A549 (cell line): ENCODE data around the gene DTD1.

Experiments used
- POLR2A ChIP-seq: IDR thresholded peaks from 2 replicates; pipeline ENCODE4 v1.6.1; 2012; ENCODE audit warnings: mild to moderate bottlenecking, low read length
- RFX5 ChIP-seq: fragments of 450-650 bp; IDR thresholded peaks from 2 replicates; pipeline ENCODE4 v1.7.1; 2014; ENCODE audit warnings: antibody characterized with exemption, mild to moderate bottlenecking, moderate library complexity
- TF ChIP-seq, protein P1 (sequence below): fragments of >200 bp; sonication (Bioruptor Twin); formaldehyde crosslinking; IDR thresholded peaks from 3 replicates; pipeline ENCODE4 v1.5.1; 2016

DNA sequence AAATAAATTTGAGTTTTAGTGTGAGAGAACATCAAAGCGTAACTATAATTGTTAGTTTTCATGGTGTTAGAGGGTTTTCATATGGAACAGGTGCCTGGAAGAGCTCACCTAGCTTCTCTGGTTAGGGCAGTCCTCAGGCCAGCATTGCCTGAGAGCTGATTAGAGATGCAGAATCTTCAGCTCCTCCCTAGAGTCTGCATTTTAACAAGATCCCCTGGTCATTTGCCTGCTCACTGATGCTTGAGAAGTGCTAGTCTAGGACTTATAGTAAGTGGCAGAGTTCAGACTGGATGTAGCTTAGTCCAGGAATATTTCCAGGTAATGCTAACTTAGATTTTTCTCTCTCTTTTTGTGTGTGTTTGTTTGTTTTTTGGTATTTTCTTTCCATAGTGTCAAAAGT is 42.3 kb upstream of the DTD1 start:
- TF ChIP-seq, protein P1, sequence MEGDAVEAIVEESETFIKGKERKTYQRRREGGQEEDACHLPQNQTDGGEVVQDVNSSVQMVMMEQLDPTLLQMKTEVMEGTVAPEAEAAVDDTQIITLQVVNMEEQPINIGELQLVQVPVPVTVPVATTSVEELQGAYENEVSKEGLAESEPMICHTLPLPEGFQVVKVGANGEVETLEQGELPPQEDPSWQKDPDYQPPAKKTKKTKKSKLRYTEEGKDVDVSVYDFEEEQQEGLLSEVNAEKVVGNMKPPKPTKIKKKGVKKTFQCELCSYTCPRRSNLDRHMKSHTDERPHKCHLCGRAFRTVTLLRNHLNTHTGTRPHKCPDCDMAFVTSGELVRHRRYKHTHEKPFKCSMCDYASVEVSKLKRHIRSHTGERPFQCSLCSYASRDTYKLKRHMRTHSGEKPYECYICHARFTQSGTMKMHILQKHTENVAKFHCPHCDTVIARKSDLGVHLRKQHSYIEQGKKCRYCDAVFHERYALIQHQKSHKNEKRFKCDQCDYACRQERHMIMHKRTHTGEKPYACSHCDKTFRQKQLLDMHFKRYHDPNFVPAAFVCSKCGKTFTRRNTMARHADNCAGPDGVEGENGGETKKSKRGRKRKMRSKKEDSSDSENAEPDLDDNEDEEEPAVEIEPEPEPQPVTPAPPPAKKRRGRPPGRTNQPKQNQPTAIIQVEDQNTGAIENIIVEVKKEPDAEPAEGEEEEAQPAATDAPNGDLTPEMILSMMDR = no peak
- TF ChIP-seq RFX5 (no peak), POLR2A (no peak)
